Measurements from ENCODE around the gene SLCO4C1. TPM values are rescaled to one million over a fixed set of nuclear protein-coding genes. Genes with fewer than 3 reads are reported as not detected.

SLCO4C1 gene
- total RNA-seq, 1 experiment from 2014 or later, result 4.8 TPM

DNA sequence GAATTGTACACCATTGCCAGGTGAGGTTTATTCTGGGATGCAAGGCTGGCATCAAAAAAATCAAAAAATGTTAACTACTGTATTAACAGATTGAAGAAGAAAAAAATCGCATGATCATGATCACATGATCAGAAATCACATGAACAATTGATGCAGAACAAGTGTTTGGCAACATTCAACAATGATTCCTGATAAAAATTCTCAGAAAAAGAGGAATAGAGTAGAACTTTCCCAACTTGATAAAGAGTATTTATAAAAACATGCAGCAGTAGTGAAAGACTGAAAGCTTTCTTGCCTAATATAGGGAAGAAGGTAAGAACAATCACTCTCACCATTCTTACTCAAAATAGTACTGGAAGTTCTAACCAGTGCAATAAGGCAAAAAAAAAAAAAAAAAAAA is 16.4 kb downstream of the SLCO4C1 start:
- Histone ChIP-seq H3K9ac (ENCODE audit: extremely low read depth, insufficient read length, low read length) (no peak overlapping the region), H4K8ac (replicated peaks; ENCODE audit: insufficient read length, low read depth, low read length) (no peak overlapping the region), H3K14ac (ENCODE audit: insufficient read depth, low read length) (no peak overlapping the region), H3K27me3 (ENCODE audit: insufficient read depth, low read length) (no peaks in the 10 kb centered on the region), H2BK15ac (ENCODE audit: low read depth, low read length) (no peak overlapping the region), H2BK12ac (ENCODE audit: insufficient read length, low read depth, low read length) (no peak overlapping the region), H4K5ac (ENCODE audit: insufficient read length, low read depth, low read length) (no peak overlapping the region), H3K4me2 (ENCODE audit: insufficient read depth, insufficient read length, low read length) (no peak overlapping the region), H4K20me1 (ENCODE audit: control insufficient read depth, insufficient read depth, insufficient read length) (no peaks in the 10 kb centered on the region), H3K18ac (ENCODE audit: insufficient read length, low read depth, low read length) (no peak overlapping the region), H3K56ac (ENCODE audit: insufficient read length, low read depth, low read length) (no peak overlapping the region), H2AK5ac (ENCODE audit: insufficient read length, low read length) (no peak overlapping the region), H3K27ac (ENCODE audit: insufficient read length, low read depth, low read length) (no peak overlapping the region), H3K9me3 (ENCODE audit: control insufficient read depth, low read depth, low read length) (no peaks in the 10 kb centered on the region), H3K79me2 (ENCODE audit: insufficient read depth, low read length) (no peaks in the 10 kb centered on the region), H2BK120ac (ENCODE audit: low read depth, low read length, poor library complexity, severe bottlenecking) (no peak overlapping the region), H3K23me2 (ENCODE audit: insufficient read length, low read depth, low read length, poor library complexity, severe bottlenecking) (no peaks in the 10 kb centered on the region), H4K91ac (ENCODE audit: insufficient read length, low read depth, low read length) (no peak overlapping the region), H3T11ph (ENCODE audit: low read length) (no peak overlapping the region), H3K79me1 (ENCODE audit: insufficient read depth, low read depth, low read length, poor library complexity, severe bottlenecking) (no peaks in the 10 kb centered on the region), H3K23ac (ENCODE audit: insufficient read length, low read depth, low read length) (no peak overlapping the region), H3K4me1 (ENCODE audit: insufficient read depth, low read length) (no peaks in the 10 kb centered on the region), H3K4ac (ENCODE audit: low read depth, low read length) (no peak overlapping the region), H2AFZ (ENCODE audit: low read length) (no peak overlapping the region), H2BK5ac (ENCODE audit: insufficient read length, low read length) (no peak overlapping the region), H2BK20ac (ENCODE audit: low read depth, low read length, poor library complexity, severe bottlenecking) (no peak overlapping the region)
- H3K4me1 Mint-ChIP-seq, result peaks cover 0 to 2% of the 10 kb centered on the region in 2 experiments; a peak in 1 of 4 replicates
- no peak overlapping the region for H3K4me3 Mint-ChIP-seq
- no peak for TF ChIP-seq CTCF (conservative IDR thresholded peaks at IDR 0.05)
- WGBS (ENCODE audit: extremely low coverage, insufficient read length, low lambda C conversion rate), result no CpG with 5 or more reads among the region's 1 CpG
- DNase-seq, result no peak
- no peaks in the 10 kb centered on the region for H3K27me3 Mint-ChIP-seq (ENCODE audit: low read depth)
- H3K27ac Mint-ChIP-seq, result no peak overlapping the region
- H3K9me3 Mint-ChIP-seq, result no peaks in the 10 kb centered on the region
- no peaks in the 10 kb centered on the region for H3K36me3 Mint-ChIP-seq (ENCODE audit: insufficient read depth in 1 of 3, low read depth in 3 of 3)
